Measurements from ENCODE around the gene HS6ST3.
A peak's percentile ranks its signal among the peaks of the same experiment; 100 is the strongest.
"Not testable (repeated sequence)": the region's sequence is repeated elsewhere in the genome, so short reads cannot be mapped to it uniquely, and the experiment has no call there.

HS6ST3 gene

GRCh38 chr13:96089749-96090239 is at the start of gene HS6ST3:
HS6ST3 (plus strand) TSS chr13:96090107.
- peak; percentile 64 for DNase-seq

GRCh38 chr13:96041326-96042110 is 48.4 kb upstream of the HS6ST3 start:
- no peak for DNase-seq

GRCh38 chr13:96044238-96044637 is 45.7 kb upstream of the HS6ST3 start:
- no peak for DNase-seq

- DNase-seq = not testable (repeated sequence)
Measured at GRCh38 chr13:96046449-96047126, 43.3 kb upstream of the HS6ST3 start.

- DNase-seq = not testable (repeated sequence)
Measured at GRCh38 chr13:96050955-96051354, 39.0 kb upstream of the HS6ST3 start.

GRCh38 chr13:96051491-96051890 is 38.4 kb upstream of the HS6ST3 start:
- not testable (repeated sequence) for DNase-seq

- not testable (repeated sequence) for DNase-seq
Measured at GRCh38 chr13:96051946-96052345, 38.0 kb upstream of the HS6ST3 start.

- peak; percentile 53 for DNase-seq
Measured at GRCh38 chr13:96052656-96053002, 37.3 kb upstream of the HS6ST3 start.

- DNase-seq = peak; percentile 91
Measured at GRCh38 chr13:96053003-96053703, 36.8 kb upstream of the HS6ST3 start, which contains the start of gene UGGT2. UGGT2 (minus strand) TSS chr13:96053401; CDS start chr13:96053312, 89 bp downstream.

GRCh38 chr13:96065849-96066248 is 24.1 kb upstream of the HS6ST3 start:
- DNase-seq = no peak

GRCh38 chr13:96068729-96069128 is 21.2 kb upstream of the HS6ST3 start:
- DNase-seq = no peak

- DNase-seq = no peak
Measured at GRCh38 chr13:96071504-96071903, 18.4 kb upstream of the HS6ST3 start.

- no peak for DNase-seq
Measured at GRCh38 chr13:96072392-96072791, 17.5 kb upstream of the HS6ST3 start.

GRCh38 chr13:96075953-96076543 is 13.9 kb upstream of the HS6ST3 start:
- no peak for DNase-seq

- DNase-seq = no peak
Measured at GRCh38 chr13:96080676-96081075, 9.2 kb upstream of the HS6ST3 start.

GRCh38 chr13:96081888-96082287 is 8.0 kb upstream of the HS6ST3 start:
- no peak for DNase-seq

- DNase-seq = no peak
Measured at GRCh38 chr13:96082640-96083039, 7.3 kb upstream of the HS6ST3 start.

GRCh38 chr13:96086736-96087135 is 3.2 kb upstream of the HS6ST3 start:
- DNase-seq = no peak

GRCh38 chr13:96089139-96089538 is 768 bp upstream of the HS6ST3 start:
- DNase-seq = no peak

- peak; percentile 22 for DNase-seq
Measured at GRCh38 chr13:96090240-96091101, 564 bp downstream of the HS6ST3 start.

GRCh38 chr13:96091164-96092117 is 1.5 kb downstream of the HS6ST3 start:
- no peak for DNase-seq

Measured in NCI-H510A treated with DMSO at 0.1 percent for 48 hours (cell line).